ENCODE data around the gene ATP11B. TPM values are rescaled to one million over a fixed set of nuclear protein-coding genes. Genes with fewer than 3 reads are reported as not detected.
"Not testable (repeated sequence)": the region's sequence is repeated elsewhere in the genome, so short reads cannot be mapped to it uniquely, and the experiment has no call there.

ATP11B gene
- total RNA-seq, 1 donor from 2014 or later: 22.7 TPM

DNA sequence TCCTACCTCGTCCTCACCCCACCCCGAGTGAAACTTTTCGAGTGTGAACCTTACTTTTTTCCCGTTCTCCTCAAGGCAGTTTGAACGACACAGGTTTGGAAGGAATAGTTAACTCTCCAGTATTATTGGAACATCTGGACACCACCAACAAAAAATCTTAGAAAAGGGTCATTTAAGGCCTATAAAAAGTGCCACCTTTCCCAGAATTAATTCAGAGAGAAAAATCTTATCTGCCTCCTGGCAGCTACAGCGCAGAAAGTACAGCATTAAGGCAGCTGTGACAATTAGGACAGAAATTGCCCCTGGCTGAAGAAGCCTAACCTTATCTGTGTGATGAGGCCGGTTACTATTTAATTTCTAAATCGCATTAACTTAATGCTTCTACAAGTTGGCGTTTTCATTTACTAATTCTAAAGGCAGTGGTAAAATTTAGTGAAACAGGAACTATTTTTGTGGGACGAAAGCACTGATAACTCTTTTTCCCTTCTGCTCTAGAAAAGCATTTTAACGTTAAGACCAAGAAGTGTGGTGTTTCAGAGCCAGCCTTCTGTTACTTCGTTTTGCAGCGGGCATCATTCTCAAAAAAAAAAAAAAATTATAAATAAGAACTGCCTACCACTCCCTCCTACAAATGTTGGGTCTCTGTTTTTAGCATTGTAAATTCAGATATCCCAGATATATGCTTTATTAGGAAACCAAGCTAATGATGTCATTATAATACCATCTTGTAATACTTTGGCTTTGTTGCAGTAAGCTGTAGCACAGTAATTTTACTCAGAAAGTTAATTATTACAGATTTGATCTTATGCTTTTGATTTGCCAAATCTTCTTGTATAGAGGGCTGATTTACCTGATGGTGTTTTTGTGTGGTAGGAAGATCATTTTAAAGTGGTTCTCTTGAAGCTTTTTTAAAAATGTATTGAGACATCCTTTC, 1.4 kb downstream of the ATP11B start:
- DNase-seq (ENCODE audit: low read depth): no peak
- TF ChIP-seq, protein P1, sequence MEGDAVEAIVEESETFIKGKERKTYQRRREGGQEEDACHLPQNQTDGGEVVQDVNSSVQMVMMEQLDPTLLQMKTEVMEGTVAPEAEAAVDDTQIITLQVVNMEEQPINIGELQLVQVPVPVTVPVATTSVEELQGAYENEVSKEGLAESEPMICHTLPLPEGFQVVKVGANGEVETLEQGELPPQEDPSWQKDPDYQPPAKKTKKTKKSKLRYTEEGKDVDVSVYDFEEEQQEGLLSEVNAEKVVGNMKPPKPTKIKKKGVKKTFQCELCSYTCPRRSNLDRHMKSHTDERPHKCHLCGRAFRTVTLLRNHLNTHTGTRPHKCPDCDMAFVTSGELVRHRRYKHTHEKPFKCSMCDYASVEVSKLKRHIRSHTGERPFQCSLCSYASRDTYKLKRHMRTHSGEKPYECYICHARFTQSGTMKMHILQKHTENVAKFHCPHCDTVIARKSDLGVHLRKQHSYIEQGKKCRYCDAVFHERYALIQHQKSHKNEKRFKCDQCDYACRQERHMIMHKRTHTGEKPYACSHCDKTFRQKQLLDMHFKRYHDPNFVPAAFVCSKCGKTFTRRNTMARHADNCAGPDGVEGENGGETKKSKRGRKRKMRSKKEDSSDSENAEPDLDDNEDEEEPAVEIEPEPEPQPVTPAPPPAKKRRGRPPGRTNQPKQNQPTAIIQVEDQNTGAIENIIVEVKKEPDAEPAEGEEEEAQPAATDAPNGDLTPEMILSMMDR (conservative IDR thresholded peaks at IDR 0.05; ENCODE audit: low read depth, low read length): no peak
- peak overlapping the region; percentile 90 for H3K4me3 ChIP-seq (ENCODE audit: low read depth, low read length)

DNA sequence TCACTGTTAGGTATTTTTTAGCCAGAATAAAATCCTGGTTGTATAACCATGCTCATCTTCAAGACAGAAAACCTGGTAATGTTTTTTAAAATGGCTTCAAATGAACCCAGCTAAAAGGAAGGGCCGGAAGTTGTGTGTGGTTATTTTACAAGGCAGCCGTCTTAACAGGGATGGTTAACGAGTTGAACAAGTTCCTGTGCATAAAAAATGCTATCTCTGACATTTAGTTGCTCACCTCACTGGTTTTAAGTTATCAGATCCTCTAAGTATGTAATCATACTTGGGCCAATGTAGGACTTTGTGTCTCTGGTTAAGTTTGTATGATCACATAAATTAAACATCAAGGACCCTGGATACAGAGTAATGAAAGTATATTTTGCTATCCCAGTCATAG, 2.1 kb downstream of the ATP11B start:
- peak overlapping the region; percentile 90 for H3K4me3 ChIP-seq (ENCODE audit: low read depth, low read length)
- no peak for DNase-seq (ENCODE audit: low read depth)
- TF ChIP-seq, protein P1 (conservative IDR thresholded peaks at IDR 0.05; ENCODE audit: low read depth, low read length): no peak

DNA sequence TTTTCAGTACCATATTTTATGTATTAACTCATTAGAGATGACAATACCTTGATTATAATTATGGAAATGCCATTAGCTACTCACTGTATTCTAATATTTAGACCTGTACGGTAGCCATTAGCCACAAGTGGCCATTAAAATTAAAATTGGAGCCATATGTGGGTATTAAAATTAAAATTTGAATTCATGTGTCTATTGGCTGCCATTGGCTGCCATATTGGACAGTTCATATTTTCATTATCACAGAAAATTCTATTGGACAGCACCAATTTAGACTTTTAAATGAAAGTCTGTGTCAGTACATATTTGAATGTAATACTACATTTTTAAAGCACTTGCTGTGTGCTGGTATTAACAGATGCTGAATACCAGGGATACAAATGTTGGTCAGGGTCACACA, 3.0 kb downstream of the ATP11B start:
- H3K4me3 ChIP-seq (ENCODE audit: low read depth, low read length): no peak overlapping the region
- DNase-seq (ENCODE audit: low read depth): no peak
- TF ChIP-seq, protein P1 (conservative IDR thresholded peaks at IDR 0.05; ENCODE audit: low read depth, low read length): no peak

DNA sequence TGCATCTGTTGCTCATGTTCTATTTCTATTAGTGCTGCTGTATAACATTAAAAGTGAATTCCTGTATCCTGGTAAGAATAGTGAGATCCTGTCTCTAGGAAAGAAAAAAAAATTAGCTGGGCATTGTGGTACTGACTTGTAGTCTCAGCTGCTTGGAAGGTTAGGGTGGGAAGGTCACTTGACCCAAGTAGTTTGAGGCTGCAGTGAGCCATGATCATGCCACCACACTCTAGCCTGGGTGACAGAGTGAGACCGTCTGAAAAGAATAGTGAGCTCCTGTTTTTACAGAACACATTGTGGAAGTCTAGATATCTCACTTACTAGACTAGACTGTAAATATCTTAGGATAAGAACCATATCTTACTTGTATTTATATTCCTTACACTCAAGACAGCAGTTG, 4.6 kb downstream of the ATP11B start:
- TF ChIP-seq, protein P1 (conservative IDR thresholded peaks at IDR 0.05; ENCODE audit: low read depth, low read length): no peak
- H3K4me3 ChIP-seq (ENCODE audit: low read depth, low read length): no peak overlapping the region
- no peak for DNase-seq (ENCODE audit: low read depth)

DNA sequence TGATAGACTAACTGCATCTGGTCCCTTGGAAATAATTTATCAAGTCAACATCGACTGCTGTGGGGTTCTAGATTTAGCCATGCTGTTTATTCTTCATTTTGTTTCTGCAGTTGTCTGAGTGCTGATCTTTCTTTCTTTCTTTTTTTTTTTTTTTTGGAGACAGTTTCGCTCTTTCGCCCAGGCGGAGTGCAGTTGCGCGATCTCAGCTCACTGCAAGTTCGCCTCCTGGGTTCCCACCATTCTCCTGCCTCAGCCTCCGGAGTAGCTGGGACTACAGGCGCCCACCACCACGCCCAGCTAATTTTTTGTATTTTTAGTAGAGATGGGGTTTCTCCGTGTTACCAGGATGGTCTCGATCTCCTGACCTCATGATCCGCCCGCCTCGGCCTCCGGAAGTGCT, 5.8 kb downstream of the ATP11B start:
- not testable (repeated sequence) for DNase-seq (ENCODE audit: low read depth); H3K4me3 ChIP-seq (ENCODE audit: low read depth, low read length)

DNA sequence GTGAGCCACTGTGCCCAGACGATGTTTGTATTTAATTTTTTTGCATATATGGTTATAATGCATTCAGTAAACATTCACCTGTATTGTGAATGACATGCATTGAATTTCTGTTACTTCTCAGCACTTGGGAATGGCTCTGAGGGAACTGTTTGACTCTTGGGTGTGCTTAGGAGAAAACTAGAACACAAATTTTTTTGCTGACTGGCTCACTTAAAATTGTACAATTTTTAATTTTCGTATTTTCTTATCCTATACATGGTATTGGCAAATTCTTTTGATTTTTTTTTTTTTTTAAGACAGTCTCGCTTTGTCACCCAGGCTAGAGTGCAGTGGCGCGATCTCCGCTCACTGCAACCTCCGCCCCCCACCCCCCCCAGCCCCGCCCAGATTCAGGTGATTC, 7.2 kb downstream of the ATP11B start:
- TF ChIP-seq, protein P1 (conservative IDR thresholded peaks at IDR 0.05; ENCODE audit: low read depth, low read length): no peak
- no peak overlapping the region for H3K4me3 ChIP-seq (ENCODE audit: low read depth, low read length)
- no peak for DNase-seq (ENCODE audit: low read depth)

DNA sequence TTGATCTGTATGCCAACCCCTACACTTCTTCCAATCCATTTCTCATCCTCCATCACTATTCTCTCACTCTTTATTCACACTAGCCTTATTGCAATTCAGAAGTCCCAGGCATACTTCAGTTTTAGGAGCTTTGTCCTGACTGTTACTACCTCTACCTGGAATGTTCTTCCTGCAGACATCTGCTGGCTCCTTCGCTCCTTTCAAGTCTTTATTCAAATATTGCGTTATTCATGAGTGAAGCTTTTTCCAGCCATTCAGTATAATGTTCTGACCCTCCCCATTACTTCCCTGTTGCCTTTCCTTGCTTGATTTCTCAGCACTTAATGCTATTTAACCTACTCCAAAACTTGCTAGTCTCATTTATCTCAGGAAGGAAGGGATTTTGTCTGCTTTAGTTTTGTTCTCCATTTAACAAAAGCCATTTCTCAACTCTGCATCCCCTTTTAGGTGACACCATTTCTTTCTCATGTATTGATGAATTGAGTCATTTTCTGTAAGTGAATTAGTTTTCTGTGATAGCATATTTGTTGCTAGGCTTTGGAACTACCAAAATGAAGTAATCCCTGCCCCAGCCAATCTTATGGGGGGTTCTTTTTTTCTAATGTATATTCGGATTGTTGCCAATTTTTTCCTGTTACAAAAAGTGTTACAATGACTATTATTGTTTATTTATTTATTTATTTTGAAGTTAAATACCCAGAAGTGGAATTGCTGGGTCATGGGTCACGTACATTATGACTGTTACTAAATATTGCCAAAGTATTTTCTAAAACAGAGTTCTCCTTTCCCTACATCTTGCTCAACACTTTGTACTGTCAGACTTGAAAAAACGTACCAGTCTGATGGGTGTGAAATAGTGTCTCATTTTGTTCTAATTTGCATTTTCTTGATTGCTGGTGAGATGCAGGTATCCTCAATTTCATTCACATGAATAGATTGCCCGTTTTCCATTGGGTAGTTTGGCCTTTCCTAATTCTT, 9.4 kb downstream of the ATP11B start:
- TF ChIP-seq, protein P1 (conservative IDR thresholded peaks at IDR 0.05; ENCODE audit: low read depth, low read length): no peak
- H3K4me3 ChIP-seq (ENCODE audit: low read depth, low read length): no peak overlapping the region
- no peak for DNase-seq (ENCODE audit: low read depth)

Measured in epithelial cell of proximal tubule (primary cell).